Right atrium auricular region (tissue), 2 donors: ENCODE data around the gene STK39. TPM values are rescaled to one million over a fixed set of nuclear protein-coding genes. Genes with fewer than 3 reads are reported as not detected.

Experiments used
- DNase-seq: peaks from one replicate; pipeline ENCODE4 v3.0.0-alpha.2; 2019; ENCODE audit warnings: low spot score
- H3K27ac ChIP-seq, 2 donors: fragments of 200-600 bp; sonication (generic); 1 replicate in 1 of 2; 2 replicates in 1 of 2; pipeline ENCODE4 v1.5.1; 2016 to 2019
- H3K27me3 ChIP-seq, 2 donors: fragments of 200-600 bp; sonication (generic); one replicate each; pipeline versions ENCODE4 v1.5.1 to v1.6.0; 2017 to 2019
- H3K36me3 ChIP-seq: fragments of 200-600 bp; sonication (generic); one replicate; pipeline ENCODE4 v1.5.1; 2016
- H3K4me1 ChIP-seq, 2 donors: fragments of 200-600 bp; sonication (generic); one replicate each; pipeline versions ENCODE4 v1.5.1 to v1.6.0; 2017 to 2019
- H3K4me3 ChIP-seq, 2 donors: fragments of 200-600 bp; sonication (generic); 1 replicate in 1 of 2; 2 replicates in 1 of 2; pipeline ENCODE4 v1.5.1; 2017 to 2019; ENCODE audit warnings: mild to moderate bottlenecking in 1 of 2, moderate library complexity in 1 of 2
- H3K9me3 ChIP-seq, 2 donors: fragments of 200-600 bp; sonication (generic); one replicate each; pipeline ENCODE4 v1.5.1; 2019
- total RNA-seq, 2 donors: library from RNA; depleted of rRNA; stranded (reverse); fragments of >200 nt; gene quantifications; one replicate each; pipeline ENCODE4 v1.1.0, GENCODE V29; 2016
- TF ChIP-seq, protein P1 (sequence below), 2 donors: fragments of 200-600 bp; sonication (generic); IDR thresholded peaks; one replicate each; pipeline ENCODE4 v1.5.1; 2019; ENCODE audit warnings: antibody characterized with exemption in 2 of 2

STK39 gene
- total RNA-seq, 2 donors from 2014 or later = 6.0 to 13.6 TPM

DNA sequence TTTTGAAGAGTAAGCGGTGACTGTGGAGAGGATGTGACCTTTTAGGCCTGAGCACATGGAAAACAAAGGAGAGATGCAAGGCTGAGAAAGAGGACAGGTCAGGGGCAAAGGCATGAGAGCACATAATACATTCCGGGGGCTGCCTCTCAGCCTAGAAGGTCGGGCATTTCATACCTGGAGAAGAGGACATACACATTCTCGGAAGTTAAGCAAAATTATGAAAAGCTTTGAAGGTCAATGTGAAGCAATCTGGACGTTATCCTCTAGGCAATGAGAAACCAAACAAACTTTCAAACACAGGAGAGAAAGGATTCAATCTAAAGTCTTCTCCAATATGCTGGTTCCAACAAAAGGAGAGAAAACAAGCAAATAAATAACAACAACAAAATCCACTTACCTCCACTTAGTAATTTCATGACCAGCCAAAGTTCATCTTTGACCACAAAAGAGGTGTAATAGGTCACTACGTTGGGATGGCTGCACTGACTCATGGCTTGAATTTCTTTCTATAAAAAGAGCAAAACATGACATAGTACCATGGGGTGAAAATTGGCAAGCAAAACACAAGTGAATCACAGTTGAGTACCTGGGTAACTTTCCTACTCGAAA lies 80.4 kb downstream of the STK39 start:
- DNase-seq = no peak
- Histone ChIP-seq H3K4me3 (no peak overlapping the region), H3K36me3 (peaks cover 6% of the 10 kb centered on the region), H3K27ac (peak overlapping the region in 1 of 2 donors; percentile 55), H3K4me1 (peaks cover 0 to 30% of the 10 kb centered on the region in 2 donors), H3K9me3 (no peaks in the 10 kb centered on the region), H3K27me3 (no peaks in the 10 kb centered on the region)
- TF ChIP-seq, protein P1, sequence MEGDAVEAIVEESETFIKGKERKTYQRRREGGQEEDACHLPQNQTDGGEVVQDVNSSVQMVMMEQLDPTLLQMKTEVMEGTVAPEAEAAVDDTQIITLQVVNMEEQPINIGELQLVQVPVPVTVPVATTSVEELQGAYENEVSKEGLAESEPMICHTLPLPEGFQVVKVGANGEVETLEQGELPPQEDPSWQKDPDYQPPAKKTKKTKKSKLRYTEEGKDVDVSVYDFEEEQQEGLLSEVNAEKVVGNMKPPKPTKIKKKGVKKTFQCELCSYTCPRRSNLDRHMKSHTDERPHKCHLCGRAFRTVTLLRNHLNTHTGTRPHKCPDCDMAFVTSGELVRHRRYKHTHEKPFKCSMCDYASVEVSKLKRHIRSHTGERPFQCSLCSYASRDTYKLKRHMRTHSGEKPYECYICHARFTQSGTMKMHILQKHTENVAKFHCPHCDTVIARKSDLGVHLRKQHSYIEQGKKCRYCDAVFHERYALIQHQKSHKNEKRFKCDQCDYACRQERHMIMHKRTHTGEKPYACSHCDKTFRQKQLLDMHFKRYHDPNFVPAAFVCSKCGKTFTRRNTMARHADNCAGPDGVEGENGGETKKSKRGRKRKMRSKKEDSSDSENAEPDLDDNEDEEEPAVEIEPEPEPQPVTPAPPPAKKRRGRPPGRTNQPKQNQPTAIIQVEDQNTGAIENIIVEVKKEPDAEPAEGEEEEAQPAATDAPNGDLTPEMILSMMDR (IDR thresholded peaks at IDR 0.05) = no peak

DNA sequence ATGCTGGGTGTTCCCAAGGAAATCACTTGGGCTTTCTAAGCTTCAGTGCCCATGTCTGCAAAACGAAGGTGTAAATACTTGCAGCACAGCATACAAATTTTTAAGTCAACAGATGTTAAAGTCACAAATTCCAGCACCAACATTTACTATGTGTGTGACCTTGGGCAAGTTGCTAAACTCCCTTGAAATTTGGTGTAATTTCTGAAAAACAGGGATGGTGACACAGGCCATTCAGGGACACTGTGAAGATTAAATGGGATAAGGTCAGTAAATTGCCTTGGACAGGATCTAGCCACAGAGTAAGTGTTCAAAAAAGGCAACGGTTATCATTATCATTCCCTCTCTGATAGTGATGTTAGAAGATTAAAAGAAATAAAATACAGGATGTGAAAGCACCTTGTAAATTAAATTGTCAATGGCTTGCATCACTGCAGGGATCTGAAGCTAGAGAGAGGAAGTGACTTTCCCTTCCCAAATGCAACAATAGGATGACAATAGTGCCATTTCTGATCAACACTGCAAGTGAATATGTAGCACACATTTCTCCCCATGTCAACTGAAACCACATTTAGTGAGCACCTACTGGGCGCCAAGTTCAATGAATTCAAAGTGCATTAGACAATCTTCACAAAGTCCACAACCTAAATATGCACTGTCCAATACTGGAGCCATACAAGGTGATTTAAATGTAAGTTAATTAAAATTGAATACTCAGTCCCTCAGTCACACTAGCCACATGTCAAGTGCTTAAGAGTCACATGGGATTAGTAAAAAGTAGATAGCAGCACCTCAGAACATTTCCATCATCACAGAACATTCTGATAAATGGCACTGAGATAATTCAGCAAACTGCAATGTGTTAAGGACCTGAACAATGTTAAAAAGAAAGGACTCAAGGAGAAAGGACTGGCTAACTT lies 81.2 kb downstream of the STK39 start:
- peaks cover 6% of the 10 kb centered on the region for H3K36me3 ChIP-seq
- H3K4me3 ChIP-seq = no peak overlapping the region
- peak overlapping the region in 1 of 2 donors; percentile 55 for H3K27ac ChIP-seq
- peaks cover 0 to 27% of the 10 kb centered on the region in 2 donors for H3K4me1 ChIP-seq
- DNase-seq = no peak
- H3K9me3 ChIP-seq = no peaks in the 10 kb centered on the region
- TF ChIP-seq, protein P1 (IDR thresholded peaks at IDR 0.05) = no peak
- H3K27me3 ChIP-seq = no peaks in the 10 kb centered on the region

DNA sequence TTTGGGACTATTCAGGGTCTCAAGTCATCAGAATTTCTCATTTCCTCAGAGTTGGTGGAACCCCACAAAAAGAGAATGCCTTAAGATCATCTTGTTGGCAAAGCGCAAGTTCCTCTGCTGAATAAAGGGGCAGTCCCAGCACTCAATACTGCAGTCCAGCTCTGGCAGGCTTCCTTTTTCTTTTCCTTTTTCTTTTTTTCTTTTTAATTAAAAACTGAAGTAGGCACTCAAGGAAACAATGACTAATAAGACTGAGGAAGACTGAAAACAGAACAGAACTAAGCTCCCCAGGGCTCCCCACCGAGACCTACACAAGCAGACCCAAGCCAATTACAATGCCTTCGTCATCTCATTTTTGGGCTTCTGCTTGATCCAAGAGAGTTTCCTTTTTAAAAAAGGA lies 82.0 kb downstream of the STK39 start:
- Histone ChIP-seq H3K9me3 (no peaks in the 10 kb centered on the region), H3K36me3 (peaks cover 6% of the 10 kb centered on the region), H3K27me3 (no peaks in the 10 kb centered on the region), H3K4me3 (no peak overlapping the region), H3K4me1 (peaks cover 0 to 29% of the 10 kb centered on the region in 2 donors), H3K27ac (peak overlapping the region; percentile 20 to 42)
- TF ChIP-seq, protein P1 (IDR thresholded peaks at IDR 0.05) = no peak
- DNase-seq = no peak

DNA sequence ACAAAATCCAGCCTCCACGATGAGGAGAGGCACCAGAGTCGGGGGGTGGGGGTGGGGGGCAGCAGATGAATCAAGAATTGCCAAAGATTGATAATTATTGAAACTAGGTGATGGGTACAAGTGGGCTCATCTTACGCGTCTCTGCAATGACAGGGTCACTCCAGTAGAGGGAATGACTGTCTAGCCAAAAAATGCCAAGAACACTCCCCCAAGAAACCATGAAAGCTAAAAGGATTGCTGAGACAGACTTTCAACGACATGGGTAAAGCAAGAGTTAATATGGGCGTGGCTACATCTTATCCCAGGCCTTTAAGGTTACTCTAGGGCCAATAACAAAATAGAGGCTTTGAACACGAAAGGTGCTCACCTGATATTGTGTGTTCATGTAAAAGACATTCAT lies 86.5 kb downstream of the STK39 start:
- Histone ChIP-seq H3K36me3 (peaks cover 6% of the 10 kb centered on the region), H3K4me3 (no peak overlapping the region), H3K9me3 (no peaks in the 10 kb centered on the region), H3K27ac (no peak overlapping the region), H3K4me1 (peaks cover 0 to 39% of the 10 kb centered on the region in 2 donors), H3K27me3 (no peaks in the 10 kb centered on the region)
- DNase-seq = no peak
- TF ChIP-seq, protein P1 (IDR thresholded peaks at IDR 0.05) = peak in 1 of 2 donors; percentile 20

GRCh38 chr2:168159754-168160585 lies 87.4 kb downstream of the STK39 start:
- H3K27ac ChIP-seq = no peak overlapping the region
- H3K4me3 ChIP-seq = no peak overlapping the region
- DNase-seq = no peak
- H3K9me3 ChIP-seq = no peaks in the 10 kb centered on the region
- TF ChIP-seq, protein P1 (IDR thresholded peaks at IDR 0.05) = no peak
- H3K4me1 ChIP-seq = peaks cover 0 to 30% of the 10 kb centered on the region in 2 donors
- H3K36me3 ChIP-seq = peaks cover 6% of the 10 kb centered on the region
- no peaks in the 10 kb centered on the region for H3K27me3 ChIP-seq
